ENCODE data around the gene PHAF1. TPM values are rescaled to one million over a fixed set of nuclear protein-coding genes. Genes with fewer than 3 reads are reported as not detected.

PHAF1 gene
- total RNA-seq, 1 donor from 2014 or later = 10.8 TPM

GRCh38 chr16:67156143-67156844 lies 46.6 kb downstream of the PHAF1 start:
- intact Hi-C loops (cut with DNase I) = loop anchor here (5.0 kb wide), 2 partner anchors 44 to 129 kb away; partner anchors contain the start of gene CBFB
- DNase-seq (ENCODE audit: missing footprints) = peak; percentile 56
- no peak for ATAC-seq

GRCh38 chr16:67157106-67157748 lies 47.5 kb downstream of the PHAF1 start:
- ATAC-seq (no peak), DNase-seq (ENCODE audit: missing footprints) (no peak)
- intact Hi-C loops (cut with DNase I) = loop anchor here (5.0 kb wide), 2 partner anchors 45 to 130 kb away; partner anchors contain the start of gene CBFB

- intact Hi-C loops (cut with DNase I) = loop anchor here (5.0 kb wide), 2 partner anchors 46 to 131 kb away; partner anchors contain the start of gene CBFB
- no peak for ATAC-seq
- no peak for DNase-seq (ENCODE audit: missing footprints)
Measured at GRCh38 chr16:67157892-67158635, 48.3 kb downstream of the PHAF1 start.

- DNase-seq (ENCODE audit: missing footprints) (peak; percentile 81), ATAC-seq (no peak)
- intact Hi-C loops (cut with DNase I) = loop anchor here (5.0 kb wide), 2 partner anchors 47 to 132 kb away; partner anchors contain the start of gene CBFB
Measured at GRCh38 chr16:67158637-67159600, 49.2 kb downstream of the PHAF1 start.

GRCh38 chr16:67161595-67162058 lies 51.9 kb downstream of the PHAF1 start:
- DNase-seq (ENCODE audit: missing footprints) (peak; percentile 75), ATAC-seq (peak; percentile 16)
- intact Hi-C loops (cut with DNase I) = loop anchor here (1.0 to 2.0 kb wide), 2 partner anchors 23 to 257 kb away; no protein-coding TSS in a partner anchor

GRCh38 chr16:67162506-67163163 lies 52.9 kb downstream of the PHAF1 start:
- ATAC-seq (no peak), DNase-seq (ENCODE audit: missing footprints) (peak; percentile 39)
- intact Hi-C loops (cut with DNase I) = no loop called here

- DNase-seq (ENCODE audit: missing footprints) (peak; percentile 86), ATAC-seq (peak; percentile 51)
- intact Hi-C loops (cut with DNase I) = no loop called here
Measured at GRCh38 chr16:67163164-67163998, 53.6 kb downstream of the PHAF1 start.

- DNase-seq (ENCODE audit: missing footprints) = peak; percentile 62
- peak; percentile 17 for ATAC-seq
- intact Hi-C loops (cut with DNase I) = no loop called here
Measured at GRCh38 chr16:67163999-67164558, 54.3 kb downstream of the PHAF1 start.

- intact Hi-C loops (cut with DNase I) = no loop called here
Measured at GRCh38 chr16:67164599-67165061, 54.9 kb downstream of the PHAF1 start, which contains the start of gene HSF4. Gene HSF4 (plus strand): TSS chr16:67164745. CDS start chr16:67164812, 67 bp downstream.

GRCh38 chr16:67165121-67166078 lies 55.7 kb downstream of the PHAF1 start:
- no peak for ATAC-seq
- DNase-seq (ENCODE audit: missing footprints) = peak; percentile 64
- intact Hi-C loops (cut with DNase I) = no loop called here

More at GRCh38 chr16:67164599-67165061, 54.9 kb downstream of the PHAF1 start, which contains the start of gene HSF4:
- ATAC-seq = peak; percentile 62
- peak; percentile 87 for DNase-seq (ENCODE audit: missing footprints)

- intact Hi-C loops (cut with DNase I) = no loop called here
- ATAC-seq (no peak), DNase-seq (ENCODE audit: missing footprints) (peak; percentile 64)
Measured at GRCh38 chr16:67166110-67166547, 56.4 kb downstream of the PHAF1 start.

GRCh38 chr16:67166598-67167168 lies 56.9 kb downstream of the PHAF1 start:
- no peak for DNase-seq (ENCODE audit: missing footprints)
- intact Hi-C loops (cut with DNase I) = no loop called here
- ATAC-seq = no peak

GRCh38 chr16:67167588-67167987 lies 57.8 kb downstream of the PHAF1 start:
- no peak for ATAC-seq
- intact Hi-C loops (cut with DNase I) = no loop called here
- DNase-seq (ENCODE audit: missing footprints) = peak; percentile 52

GRCh38 chr16:67169011-67169451 lies 59.3 kb downstream of the PHAF1 start:
- intact Hi-C loops (cut with DNase I) = no loop called here
- peak; percentile 55 for DNase-seq (ENCODE audit: missing footprints)
- no peak for ATAC-seq

All from Right ventricle myocardium inferior (tissue), 1 donor.